Tibial nerve (tissue), 3 donors: ENCODE data around the gene MRPS34.

Source experiments
- POLR2A ChIP-seq, 2 donors: fragments of 450-650 bp; IDR thresholded peaks; one replicate each; pipeline ENCODE4 v1.6.1; 2017; ENCODE audit warnings: antibody characterized with exemption in 2 of 2, mild to moderate bottlenecking in 2 of 2, moderate library complexity in 2 of 2
- TF ChIP-seq, protein P1 (sequence below), 5 experiments: fragments of 200-600 bp in 3 of 5; fragments of 450-650 bp in 2 of 5; sonication (generic) in 3 of 5; IDR thresholded peaks; one replicate each; pipeline ENCODE4 v1.5.1; 2016 to 2019; ENCODE audit warnings: antibody characterized with exemption in 5 of 5, mild to moderate bottlenecking in 3 of 5, moderate library complexity in 2 of 5

GRCh38 chr16:1817716-1818115, 44.8 kb upstream of the MRPS34 start:
- TF ChIP-seq POLR2A (IDR thresholded peaks at IDR 0.05): no peak
- TF ChIP-seq, protein P1, sequence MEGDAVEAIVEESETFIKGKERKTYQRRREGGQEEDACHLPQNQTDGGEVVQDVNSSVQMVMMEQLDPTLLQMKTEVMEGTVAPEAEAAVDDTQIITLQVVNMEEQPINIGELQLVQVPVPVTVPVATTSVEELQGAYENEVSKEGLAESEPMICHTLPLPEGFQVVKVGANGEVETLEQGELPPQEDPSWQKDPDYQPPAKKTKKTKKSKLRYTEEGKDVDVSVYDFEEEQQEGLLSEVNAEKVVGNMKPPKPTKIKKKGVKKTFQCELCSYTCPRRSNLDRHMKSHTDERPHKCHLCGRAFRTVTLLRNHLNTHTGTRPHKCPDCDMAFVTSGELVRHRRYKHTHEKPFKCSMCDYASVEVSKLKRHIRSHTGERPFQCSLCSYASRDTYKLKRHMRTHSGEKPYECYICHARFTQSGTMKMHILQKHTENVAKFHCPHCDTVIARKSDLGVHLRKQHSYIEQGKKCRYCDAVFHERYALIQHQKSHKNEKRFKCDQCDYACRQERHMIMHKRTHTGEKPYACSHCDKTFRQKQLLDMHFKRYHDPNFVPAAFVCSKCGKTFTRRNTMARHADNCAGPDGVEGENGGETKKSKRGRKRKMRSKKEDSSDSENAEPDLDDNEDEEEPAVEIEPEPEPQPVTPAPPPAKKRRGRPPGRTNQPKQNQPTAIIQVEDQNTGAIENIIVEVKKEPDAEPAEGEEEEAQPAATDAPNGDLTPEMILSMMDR (IDR thresholded peaks at IDR 0.05): no peak
